HG03060 (cell line): Measurements from ENCODE around the gene IFRD2.

ENCODE experiments used
- ATAC-seq: cut with Tn5 transposase; IDR thresholded peaks from one replicate; pipeline ENCODE4 v1.9.1; 2021; ENCODE audit warnings: low read depth, moderate number of reproducible peaks; ENCODE audit not compliant: unreplicated experiment

Gene IFRD2

DNA sequence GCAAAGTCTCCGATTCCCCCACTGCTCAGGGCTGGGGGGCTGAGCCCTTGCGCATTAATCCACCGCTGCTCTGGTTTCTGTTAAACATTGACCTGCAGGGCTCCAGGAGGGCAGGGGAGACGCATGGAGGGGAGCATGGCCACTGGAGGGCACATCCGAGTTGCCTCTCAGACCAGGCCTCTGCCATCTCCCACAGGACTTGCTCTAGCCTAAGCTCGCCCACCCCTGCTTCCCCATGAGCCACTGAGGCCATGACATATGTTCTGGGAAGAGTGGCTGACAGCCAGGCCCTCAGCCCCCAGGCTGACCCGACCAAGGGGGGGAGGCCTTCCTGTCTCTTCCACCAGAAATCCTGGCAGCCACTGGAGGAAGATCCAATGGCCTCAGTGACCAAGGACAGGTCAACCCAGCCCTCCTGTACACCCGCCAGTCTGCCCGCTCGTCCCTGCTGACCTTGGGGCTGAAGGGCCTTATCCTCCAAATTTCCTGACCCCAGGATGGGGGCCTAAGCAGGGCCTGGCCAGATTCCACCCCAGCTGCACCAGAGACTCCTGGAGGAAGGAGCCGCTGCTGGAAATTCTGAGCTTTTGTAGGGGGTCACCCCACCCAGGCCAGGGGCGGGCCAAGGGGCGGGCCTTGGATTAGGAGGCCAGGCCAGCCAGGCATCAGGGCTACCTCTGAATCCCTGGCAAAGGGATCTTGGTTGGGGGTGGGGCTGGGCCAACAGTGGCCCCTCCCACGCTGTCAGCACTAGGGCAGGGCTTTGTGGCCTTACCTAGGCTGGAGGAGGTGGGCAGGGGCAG lies 11.0 kb upstream of the IFRD2 start, which contains the start of gene HYAL1:
Gene HYAL1, minus strand, starts transcription at position 562 of the 803 bp plus-strand sequence. CDS start 618 bp downstream, outside the sequence.
- no peak for ATAC-seq

GRCh38 chr3:50302095-50303012 lies 10.1 kb upstream of the IFRD2 start:
- no peak for ATAC-seq

DNA sequence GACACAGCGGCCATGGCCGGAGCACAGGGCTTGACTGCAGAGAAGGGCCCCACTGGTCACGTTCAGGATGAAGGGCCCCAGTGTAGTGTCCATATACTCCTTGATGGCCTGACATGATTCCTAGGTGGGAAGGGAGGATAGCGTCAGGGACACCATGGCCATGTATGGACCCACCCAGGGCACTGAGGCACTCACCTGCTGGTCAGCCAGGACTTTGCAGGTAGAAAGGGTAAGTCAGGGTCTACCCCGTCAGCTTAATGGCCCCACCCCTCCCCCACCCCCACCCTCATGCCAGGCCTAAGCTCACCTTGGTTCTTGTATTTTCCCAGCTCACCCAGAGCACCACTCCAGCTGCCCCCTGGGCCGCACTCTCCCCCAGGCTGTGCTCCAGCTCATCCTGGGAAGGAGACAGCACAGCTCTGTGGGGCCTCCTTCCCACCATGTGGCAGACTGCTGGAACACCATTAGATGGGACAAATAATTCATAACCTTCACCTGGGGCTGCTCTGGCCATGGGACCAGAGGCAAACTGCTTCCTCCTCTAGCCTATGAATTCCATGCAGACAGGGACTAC lies 8.5 kb upstream of the IFRD2 start:
- ATAC-seq: no peak

GRCh38 chr3:50299929-50300680 lies 7.9 kb upstream of the IFRD2 start:
- ATAC-seq: no peak

GRCh38 chr3:50299638-50299928 lies 7.4 kb upstream of the IFRD2 start:
- ATAC-seq: no peak

DNA sequence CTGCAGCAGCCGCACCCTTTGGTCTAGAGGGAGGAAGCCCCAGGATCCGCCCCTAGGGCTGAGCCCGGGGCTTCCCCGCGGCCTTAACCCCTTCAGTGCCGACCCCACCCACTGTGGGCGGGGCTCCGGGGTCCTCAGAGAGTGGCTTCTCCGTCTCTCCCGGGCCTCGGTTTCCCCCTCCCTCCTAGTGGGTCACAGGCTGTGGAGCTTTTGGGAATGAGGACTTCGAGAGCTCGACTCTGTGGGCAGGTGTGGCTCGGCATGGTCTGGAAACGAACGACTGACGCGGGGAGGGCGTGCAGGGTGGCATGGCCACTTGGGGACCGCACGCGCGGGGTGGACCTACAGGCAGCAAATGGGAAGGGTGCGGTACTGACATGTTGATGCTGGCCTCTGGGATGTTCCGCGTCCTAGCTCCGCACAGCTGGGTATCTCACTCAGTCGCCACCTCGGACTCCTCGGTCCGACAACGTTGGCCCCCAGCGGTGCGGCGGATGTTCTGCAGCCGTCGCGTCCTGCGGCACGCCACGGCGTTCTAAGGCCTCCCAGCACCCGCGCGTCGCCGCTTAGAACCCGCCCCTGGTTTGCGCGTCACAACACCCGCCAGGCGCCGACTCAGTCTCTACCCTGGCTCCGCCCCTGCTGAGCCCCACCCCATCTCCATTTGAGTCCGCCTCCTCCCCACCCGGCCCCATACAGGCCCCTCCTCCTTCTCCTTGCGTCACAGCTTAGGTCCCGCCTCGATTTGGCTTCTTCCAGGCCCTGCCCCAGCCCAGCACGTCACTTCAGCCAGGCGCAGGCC lies 6.8 kb upstream of the IFRD2 start, which contains the start of the genes HYAL3 and NAA80:
Gene HYAL3, minus strand, starts transcription at position 570 of the 802 bp plus-strand sequence. CDS start 3,803 bp downstream, outside the sequence.
Gene NAA80, minus strand, starts transcription at position 570 of the 802 bp plus-strand sequence. CDS start 1,942 bp downstream, outside the sequence.
- peak; percentile 66 for ATAC-seq

DNA sequence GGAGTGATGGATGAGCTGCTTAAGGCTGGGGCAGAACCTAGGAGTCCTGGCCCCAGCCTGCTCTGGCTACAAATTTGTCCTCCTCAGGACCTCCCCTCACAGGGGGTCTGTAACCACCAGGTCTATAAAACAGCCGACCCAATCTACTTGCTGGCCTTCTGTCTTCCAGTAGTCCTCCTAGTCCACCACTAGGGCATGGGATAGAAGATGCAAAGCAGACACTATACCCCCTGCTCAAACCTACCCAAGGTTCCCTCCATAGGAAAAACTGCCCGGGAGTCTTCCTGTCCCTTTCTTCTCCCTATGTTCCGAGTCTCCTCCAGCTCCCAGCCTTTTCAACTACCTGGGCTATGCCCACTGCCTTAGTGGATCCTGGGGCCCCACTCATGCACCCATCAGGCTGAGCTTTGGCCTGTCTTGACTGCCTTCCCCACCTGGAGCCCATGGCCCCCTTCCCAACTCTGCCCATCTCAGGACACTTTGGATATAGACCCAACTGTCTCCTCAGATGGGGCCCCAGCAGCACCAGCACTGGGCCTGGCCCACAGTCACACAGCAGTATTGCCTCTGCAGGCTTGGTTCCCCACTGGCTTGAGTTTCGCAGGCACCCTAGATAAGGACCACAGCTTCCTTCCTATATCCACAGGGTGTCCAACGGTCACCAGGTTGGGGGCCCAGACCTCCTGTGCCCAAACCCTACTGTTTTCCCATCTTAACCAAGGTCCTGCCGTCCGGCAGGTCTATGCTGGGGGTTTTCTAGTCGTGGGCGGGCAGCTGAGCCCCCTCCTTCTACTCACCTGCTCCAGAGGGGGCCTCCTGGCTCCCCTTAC lies 5.9 kb upstream of the IFRD2 start:
- no peak for ATAC-seq

- ATAC-seq: no peak
These were observed 5.2 kb upstream of the IFRD2 start for GRCh38 chr3:50297384-50297775.

DNA sequence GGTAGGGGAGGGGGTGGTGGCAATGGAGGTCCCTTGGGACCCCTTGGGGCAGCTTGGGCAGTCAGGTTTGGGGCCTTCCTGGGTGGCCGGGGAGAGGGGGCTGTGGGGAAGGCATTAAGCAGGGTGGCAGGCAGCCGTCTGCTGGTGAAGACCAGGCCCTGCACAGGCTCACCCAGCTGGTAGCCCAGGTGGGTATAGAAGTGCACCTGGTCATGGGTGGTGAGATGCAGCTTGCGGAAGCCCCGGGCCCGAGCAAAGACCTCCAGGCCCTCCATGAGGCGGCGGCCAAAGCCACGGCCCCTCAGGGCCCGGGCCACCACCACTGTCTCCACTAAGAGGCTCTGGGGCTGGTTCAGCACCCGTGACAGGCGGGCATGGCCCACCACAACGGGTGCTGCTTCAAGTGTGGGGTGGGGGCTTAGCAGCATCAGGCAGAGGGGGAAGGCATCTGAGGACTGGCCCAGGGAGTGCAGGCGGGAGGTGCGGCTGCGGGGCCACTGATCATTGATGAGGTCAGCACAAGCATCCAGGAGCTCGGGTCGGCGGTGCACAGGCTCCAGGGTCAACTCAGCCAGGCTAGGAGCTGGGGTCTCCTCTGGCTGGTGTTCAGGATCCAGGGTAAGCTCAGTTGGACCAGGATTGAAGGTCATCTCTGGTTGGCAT lies 4.6 kb upstream of the IFRD2 start:
- no peak for ATAC-seq

GRCh38 chr3:50295553-50296431 lies 3.6 kb upstream of the IFRD2 start:
- ATAC-seq: no peak

- no peak for ATAC-seq
These were observed 2.5 kb upstream of the IFRD2 start for GRCh38 chr3:50294492-50295403.

- no peak for ATAC-seq
These were observed 1.9 kb upstream of the IFRD2 start for GRCh38 chr3:50294089-50294488.

- ATAC-seq: no peak
These were observed 1.0 kb upstream of the IFRD2 start for GRCh38 chr3:50293079-50293801.

- no peak for ATAC-seq
These were observed 2.0 kb downstream of the IFRD2 start for GRCh38 chr3:50290161-50290641.

- ATAC-seq: no peak
These were observed 3.1 kb downstream of the IFRD2 start for GRCh38 chr3:50289130-50289529.
